Heart left ventricle (tissue), 13 donors: ENCODE results near the gene DIAPH2.

Experiments
- POLR2A ChIP-seq, 2 donors: fragments of 450-650 bp; IDR thresholded peaks; one replicate each; pipeline ENCODE4 v1.6.1; 2017; ENCODE audit warnings: antibody characterized with exemption in 2 of 2, mild to moderate bottlenecking in 2 of 2, moderate library complexity in 2 of 2
- TF ChIP-seq, protein P1 (sequence below), 12 donors: fragments of 200-600 bp; sonication (generic) in 4 of 12; IDR thresholded peaks; one replicate each; pipeline versions ENCODE4 v1.5.0 to v1.8.0; 2018 to 2022; ENCODE audit warnings: antibody characterized with exemption in 12 of 12, mild to moderate bottlenecking in 5 of 12
- donor health status: ischemic (EF 13 %, LVEDD 7.1; RV severe dilation, severe dysfunction).
- donor health status: DM: no; HTN: yes; CAD: no.
- donor health status: DM: no; HTN: no; CAD: no.
- donor health status: ischemic (EF 25% LVEDD 6.9; RV normal size, moderate dysfunction).
- donor health status: ischemic (EF 25% LVEDD 5.7; RV mildly dilated, moderate dysfunction).
- donor health status: ischemic (EF 35%, LVEDD 5.7; RV mildly dilated, moderate dysfunction).
- donor health status: nonischemic (EF 11% LVEDD 7.7; RV severe dilation, severe dysfunction).
- donor health status: DM: yes; HTN: yes; CAD: no.
- donor health status: PGD.
- donor health status: ischemic (EF 29% LVEDD 5.4; RV normal size, mild dysfunction).
- donor health status: nonischemic (EF 23%, LVEDD 6.1; RV moderate dilation, normal function).

DNA sequence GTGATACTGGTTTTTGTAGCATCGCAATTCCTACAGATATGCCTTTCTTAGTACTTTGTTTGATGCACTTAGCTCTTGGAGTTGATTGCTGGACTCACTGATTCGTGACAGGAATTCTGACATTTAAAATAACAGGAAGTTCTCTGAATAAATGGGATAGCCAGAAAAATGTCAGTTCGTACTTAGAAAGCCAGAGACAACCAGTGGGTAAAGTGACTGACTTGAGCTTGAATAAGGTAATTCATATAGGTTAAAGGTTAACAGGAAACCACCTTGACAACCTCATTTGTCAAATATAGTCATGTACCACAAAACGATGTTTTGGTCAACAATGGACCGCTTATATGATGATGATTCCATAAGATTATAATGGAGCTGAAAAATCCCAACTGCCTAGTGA lies 380.4 kb downstream of the DIAPH2 start:
- TF ChIP-seq, protein P1, sequence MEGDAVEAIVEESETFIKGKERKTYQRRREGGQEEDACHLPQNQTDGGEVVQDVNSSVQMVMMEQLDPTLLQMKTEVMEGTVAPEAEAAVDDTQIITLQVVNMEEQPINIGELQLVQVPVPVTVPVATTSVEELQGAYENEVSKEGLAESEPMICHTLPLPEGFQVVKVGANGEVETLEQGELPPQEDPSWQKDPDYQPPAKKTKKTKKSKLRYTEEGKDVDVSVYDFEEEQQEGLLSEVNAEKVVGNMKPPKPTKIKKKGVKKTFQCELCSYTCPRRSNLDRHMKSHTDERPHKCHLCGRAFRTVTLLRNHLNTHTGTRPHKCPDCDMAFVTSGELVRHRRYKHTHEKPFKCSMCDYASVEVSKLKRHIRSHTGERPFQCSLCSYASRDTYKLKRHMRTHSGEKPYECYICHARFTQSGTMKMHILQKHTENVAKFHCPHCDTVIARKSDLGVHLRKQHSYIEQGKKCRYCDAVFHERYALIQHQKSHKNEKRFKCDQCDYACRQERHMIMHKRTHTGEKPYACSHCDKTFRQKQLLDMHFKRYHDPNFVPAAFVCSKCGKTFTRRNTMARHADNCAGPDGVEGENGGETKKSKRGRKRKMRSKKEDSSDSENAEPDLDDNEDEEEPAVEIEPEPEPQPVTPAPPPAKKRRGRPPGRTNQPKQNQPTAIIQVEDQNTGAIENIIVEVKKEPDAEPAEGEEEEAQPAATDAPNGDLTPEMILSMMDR (IDR thresholded peaks at IDR 0.05) = no peak
- no peak for TF ChIP-seq POLR2A (IDR thresholded peaks at IDR 0.05)
